Measurements from ENCODE around the gene APOBEC3A. TPM values are rescaled to one million over a fixed set of nuclear protein-coding genes. Genes with fewer than 3 reads are reported as not detected.

Gene APOBEC3A
- not detected in 2 replicates for total RNA-seq (2022)
- not detected for Bru-seq, nascent RNA
- percentile 9 among the genes with signal in this experiment for BruChase-seq, experiment 1, labeled RNA remaining after a 6-hour chase
- not detected for BruChase-seq, experiment 2, labeled RNA remaining after a 2-hour chase
- long read RNA-seq: 0 reads

- BruUV-seq (replicated peaks): no TSS peak
- CTCF ChIA-PET: interaction anchor here (0.5 to 0.6 kb wide), 3 partner anchors 30 to 254 kb away, joined by 3 to 5 read pairs (median 3); no protein-coding TSS in a partner anchor
- Mint-ChIP-seq H3K4me3 (ENCODE audit: low read depth, unreplicated experiment) (no peak within 1 kb of the TSS), H3K4me1 (ENCODE audit: low read depth, unreplicated experiment) (peaks cover 7% of the 10 kb centered on the region), H3K27ac (ENCODE audit: unreplicated experiment) (no peak within 1 kb of the TSS), H3K9me3 (ENCODE audit: low read depth, unreplicated experiment) (no peaks in the 10 kb centered on the region), H3K27me3 (ENCODE audit: unreplicated experiment) (peaks cover 18% of the 10 kb centered on the region), H3K36me3 (ENCODE audit: insufficient read depth, unreplicated experiment) (no peaks in the 10 kb centered on the region)
- intact Hi-C loops (cut with micrococcal nuclease; ENCODE audit: unreplicated experiment): no loop called here
- peak; percentile 56 for DNase-seq
- no peak for TF ChIP-seq CTCF (IDR thresholded peaks at IDR 0.05; ENCODE audit: unreplicated experiment)
These were observed at the start of gene APOBEC3A for GRCh38 chr22:38957046-38957770. TSS of gene APOBEC3A (plus strand) at chr22:38957609. CDS start at chr22:38957692, 83 bp downstream.

- no peak for TF ChIP-seq CTCF (IDR thresholded peaks at IDR 0.05; ENCODE audit: unreplicated experiment)
- BruUV-seq (replicated peaks): no TSS peak
- Mint-ChIP-seq H3K4me3 (ENCODE audit: low read depth, unreplicated experiment) (no peak overlapping the region), H3K27ac (ENCODE audit: unreplicated experiment) (no peak overlapping the region), H3K27me3 (ENCODE audit: unreplicated experiment) (peaks cover 34% of the 10 kb centered on the region), H3K9me3 (ENCODE audit: low read depth, unreplicated experiment) (no peaks in the 10 kb centered on the region), H3K4me1 (ENCODE audit: low read depth, unreplicated experiment) (no peaks in the 10 kb centered on the region), H3K36me3 (ENCODE audit: insufficient read depth, unreplicated experiment) (no peaks in the 10 kb centered on the region)
- no peak for DNase-seq
- CTCF ChIA-PET: no interaction called here
- intact Hi-C loops (cut with micrococcal nuclease; ENCODE audit: unreplicated experiment): no loop called here
These were observed 49.6 kb upstream of the APOBEC3A start for GRCh38 chr22:38907767-38908166.

GRCh38 chr22:38911434-38911833 is 46.0 kb upstream of the APOBEC3A start:
- no peaks in the 10 kb centered on the region for H3K36me3 Mint-ChIP-seq (ENCODE audit: insufficient read depth, unreplicated experiment)
- no TSS peak for BruUV-seq (replicated peaks)
- peaks cover 34% of the 10 kb centered on the region for H3K27me3 Mint-ChIP-seq (ENCODE audit: unreplicated experiment)
- intact Hi-C loops (cut with micrococcal nuclease; ENCODE audit: unreplicated experiment): no loop called here
- no peaks in the 10 kb centered on the region for H3K9me3 Mint-ChIP-seq (ENCODE audit: low read depth, unreplicated experiment)
- H3K4me3 Mint-ChIP-seq (ENCODE audit: low read depth, unreplicated experiment): no peak overlapping the region
- no peak for TF ChIP-seq CTCF (IDR thresholded peaks at IDR 0.05; ENCODE audit: unreplicated experiment)
- DNase-seq: no peak
- H3K27ac Mint-ChIP-seq (ENCODE audit: unreplicated experiment): no peak overlapping the region
- CTCF ChIA-PET: no interaction called here
- H3K4me1 Mint-ChIP-seq (ENCODE audit: low read depth, unreplicated experiment): no peaks in the 10 kb centered on the region

- TF ChIP-seq CTCF (IDR thresholded peaks at IDR 0.05; ENCODE audit: unreplicated experiment): no peak
- no TSS peak for BruUV-seq (replicated peaks)
- H3K27me3 Mint-ChIP-seq (ENCODE audit: unreplicated experiment): no peaks in the 10 kb centered on the region
- H3K9me3 Mint-ChIP-seq (ENCODE audit: low read depth, unreplicated experiment): no peaks in the 10 kb centered on the region
- intact Hi-C loops (cut with micrococcal nuclease; ENCODE audit: unreplicated experiment): loop anchor here (5.0 kb wide), 2 partner anchors 63 to 198 kb away; partner anchors contain the start of gene APOBEC3B
- H3K4me1 Mint-ChIP-seq (ENCODE audit: low read depth, unreplicated experiment): peaks cover 22% of the 10 kb centered on the region
- CTCF ChIA-PET: no interaction called here
- no peak overlapping the region for H3K4me3 Mint-ChIP-seq (ENCODE audit: low read depth, unreplicated experiment)
- DNase-seq: no peak
- no peak overlapping the region for H3K27ac Mint-ChIP-seq (ENCODE audit: unreplicated experiment)
- H3K36me3 Mint-ChIP-seq (ENCODE audit: insufficient read depth, unreplicated experiment): peaks cover 18% of the 10 kb centered on the region
These were observed 37.7 kb upstream of the APOBEC3A start for GRCh38 chr22:38919631-38920190.

All from Calu3 (cell line).